ENCODE data around the gene SIN3B. TPM values are rescaled to one million over a fixed set of nuclear protein-coding genes. Genes with fewer than 3 reads are reported as not detected.

SIN3B gene
- total and polyA plus RNA-seq, 9 of the 15 experiments (the other 6 are each of a cell fraction or from before 2014, with no cell fraction given) = 0.51 to 34.2 (median 14.3) TPM

- TF ChIP-seq TGIF2 (CRISPR knock-in tag; IDR thresholded peaks at IDR 0.05) (no peak), SIN3A (IDR thresholded peaks at IDR 0.05; ENCODE audit: borderline replicate concordance in 2 of 2, control insufficient read depth in 1 of 2, low read depth in 2 of 2, low read length in 2 of 2) (no peak), ZNF280A (IDR thresholded peaks at IDR 0.05; ENCODE audit: low read depth, partially characterized antibody) (peak; percentile 93), CEBPZ (IDR thresholded peaks at IDR 0.05; ENCODE audit: borderline replicate concordance, low read depth, low read length) (peak; percentile 63; the same call in 1 of the 2 replicates), HLTF (IDR thresholded peaks at IDR 0.05) (0 out of 2 replicates have a peak, but pooled peaks have one; percentile 59), CBX3 (IDR thresholded peaks at IDR 0.05; ENCODE audit: borderline replicate concordance in 1 of 2, low read length in 2 of 2) (peak; percentile 92 to 99), RAD21 (CRISPR knock-in tag; conservative IDR thresholded peaks at IDR 0.05 in 1 of 2, IDR thresholded peaks at IDR 0.05 in 1 of 2) (0 out of 4 replicates have a peak, but pooled peaks of 1 of the 2 experiments have one; percentile 6), POLR3A (IDR thresholded peaks at IDR 0.05; ENCODE audit: borderline replicate concordance, extremely low read depth, insufficient read depth, insufficient read length) (no peak)
These were observed 52.9 kb downstream of the SIN3B start (continued) for GRCh38 chr19:16882146-16882545.
